Measurements from ENCODE around the gene PMS1.
"Not testable (repeated sequence)": the region's sequence is repeated elsewhere in the genome, so short reads cannot be mapped to it uniquely, and the experiment has no call there.

DNA sequence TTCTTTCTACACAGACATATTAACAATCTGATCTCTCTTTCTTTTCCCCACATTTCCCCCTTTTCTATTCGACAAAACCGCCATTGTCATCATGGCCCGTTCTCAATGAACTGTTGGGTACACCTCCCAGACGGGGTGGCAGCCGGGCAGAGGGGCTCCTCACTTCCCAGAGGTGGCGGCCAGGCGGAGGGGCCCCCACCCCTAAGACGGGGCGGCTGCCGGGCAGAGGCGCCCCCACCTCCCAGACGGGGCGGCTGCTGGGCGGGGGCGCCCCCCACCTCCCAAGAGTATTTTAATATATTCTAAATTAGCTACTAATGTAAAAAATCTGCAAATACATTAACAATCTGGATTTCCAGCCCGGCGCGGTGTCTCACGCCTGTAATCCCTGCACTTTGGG, 24.1 kb upstream of the PMS1 start:
- TF ChIP-seq, protein P1, sequence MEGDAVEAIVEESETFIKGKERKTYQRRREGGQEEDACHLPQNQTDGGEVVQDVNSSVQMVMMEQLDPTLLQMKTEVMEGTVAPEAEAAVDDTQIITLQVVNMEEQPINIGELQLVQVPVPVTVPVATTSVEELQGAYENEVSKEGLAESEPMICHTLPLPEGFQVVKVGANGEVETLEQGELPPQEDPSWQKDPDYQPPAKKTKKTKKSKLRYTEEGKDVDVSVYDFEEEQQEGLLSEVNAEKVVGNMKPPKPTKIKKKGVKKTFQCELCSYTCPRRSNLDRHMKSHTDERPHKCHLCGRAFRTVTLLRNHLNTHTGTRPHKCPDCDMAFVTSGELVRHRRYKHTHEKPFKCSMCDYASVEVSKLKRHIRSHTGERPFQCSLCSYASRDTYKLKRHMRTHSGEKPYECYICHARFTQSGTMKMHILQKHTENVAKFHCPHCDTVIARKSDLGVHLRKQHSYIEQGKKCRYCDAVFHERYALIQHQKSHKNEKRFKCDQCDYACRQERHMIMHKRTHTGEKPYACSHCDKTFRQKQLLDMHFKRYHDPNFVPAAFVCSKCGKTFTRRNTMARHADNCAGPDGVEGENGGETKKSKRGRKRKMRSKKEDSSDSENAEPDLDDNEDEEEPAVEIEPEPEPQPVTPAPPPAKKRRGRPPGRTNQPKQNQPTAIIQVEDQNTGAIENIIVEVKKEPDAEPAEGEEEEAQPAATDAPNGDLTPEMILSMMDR (IDR thresholded peaks at IDR 0.05 in 4 of 5, conservative IDR thresholded peaks at IDR 0.05 in 1 of 5) = not testable (repeated sequence)
- TF ChIP-seq POLR2A (IDR thresholded peaks at IDR 0.05) = not testable (repeated sequence)
